ENCODE data around the gene UGT1A7. TPM values are rescaled to one million over a fixed set of nuclear protein-coding genes. Genes with fewer than 3 reads are reported as not detected.
"Not testable (repeated sequence)": the region's sequence is repeated elsewhere in the genome, so short reads cannot be mapped to it uniquely, and the experiment has no call there.

The UGT1A7 gene
- total RNA-seq = not detected in 2 replicates

GRCh38 chr2:233681521-233682099, at the start of gene UGT1A7:
TSS of gene UGT1A7 (plus strand) at chr2:233681901. CDS start at chr2:233681938, 37 bp downstream.
- no peak for DNase-seq (ENCODE audit: low spot score)
- Mint-ChIP-seq H3K4me1 (ENCODE audit: low read depth) (no peaks in the 10 kb centered on the region), H3K4me3 (ENCODE audit: low read depth) (no peak within 1 kb of the TSS), H3K27me3 (ENCODE audit: low read depth) (peaks cover 11% of the 10 kb centered on the region), H3K27ac (no peak within 1 kb of the TSS), H3K9me3 (no peaks in the 10 kb centered on the region), H3K36me3 (ENCODE audit: low read depth) (no peaks in the 10 kb centered on the region)
- intact Hi-C loops (cut with micrococcal nuclease) = no loop called here

GRCh38 chr2:233636306-233636705, 45.4 kb upstream of the UGT1A7 start, which contains the start of gene UGT1A10:
TSS of gene UGT1A10 (plus strand) at chr2:233636448. CDS start at chr2:233636523, 75 bp downstream.
- H3K4me1 Mint-ChIP-seq (ENCODE audit: low read depth); H3K9me3 Mint-ChIP-seq; H3K4me3 Mint-ChIP-seq (ENCODE audit: low read depth); H3K27ac Mint-ChIP-seq; DNase-seq (ENCODE audit: low spot score); H3K36me3 Mint-ChIP-seq (ENCODE audit: low read depth); intact Hi-C loops (cut with micrococcal nuclease): not testable (repeated sequence)
- peaks cover 24% of the 10 kb centered on the region for H3K27me3 Mint-ChIP-seq (ENCODE audit: low read depth)

GRCh38 chr2:233638836-233639235, 42.9 kb upstream of the UGT1A7 start:
- intact Hi-C loops (cut with micrococcal nuclease) = no loop called here
- Mint-ChIP-seq H3K4me3 (ENCODE audit: low read depth) (no peak overlapping the region), H3K4me1 (ENCODE audit: low read depth) (no peaks in the 10 kb centered on the region), H3K27me3 (ENCODE audit: low read depth) (peaks cover 19% of the 10 kb centered on the region), H3K9me3 (no peaks in the 10 kb centered on the region), H3K27ac (no peak overlapping the region), H3K36me3 (ENCODE audit: low read depth) (no peaks in the 10 kb centered on the region)
- no peak for DNase-seq (ENCODE audit: low spot score)

- intact Hi-C loops (cut with micrococcal nuclease) = no loop called here
- no peak overlapping the region for H3K27ac Mint-ChIP-seq
- peaks cover 4% of the 10 kb centered on the region for H3K9me3 Mint-ChIP-seq
- DNase-seq (ENCODE audit: low spot score) = no peak
- no peaks in the 10 kb centered on the region for H3K4me1 Mint-ChIP-seq (ENCODE audit: low read depth)
- H3K27me3 Mint-ChIP-seq (ENCODE audit: low read depth) = peaks cover 16% of the 10 kb centered on the region
- no peak overlapping the region for H3K4me3 Mint-ChIP-seq (ENCODE audit: low read depth)
- no peaks in the 10 kb centered on the region for H3K36me3 Mint-ChIP-seq (ENCODE audit: low read depth)
Observed at GRCh38 chr2:233639860-233640259, 41.8 kb upstream of the UGT1A7 start.

GRCh38 chr2:233643128-233643527, 38.6 kb upstream of the UGT1A7 start:
- intact Hi-C loops (cut with micrococcal nuclease) = no loop called here
- DNase-seq (ENCODE audit: low spot score) = no peak
- H3K4me1 Mint-ChIP-seq (ENCODE audit: low read depth) = no peaks in the 10 kb centered on the region
- peaks cover 10% of the 10 kb centered on the region for H3K27me3 Mint-ChIP-seq (ENCODE audit: low read depth)
- no peak overlapping the region for H3K27ac Mint-ChIP-seq
- no peak overlapping the region for H3K4me3 Mint-ChIP-seq (ENCODE audit: low read depth)
- no peaks in the 10 kb centered on the region for H3K36me3 Mint-ChIP-seq (ENCODE audit: low read depth)
- peaks cover 22% of the 10 kb centered on the region for H3K9me3 Mint-ChIP-seq

DNA sequence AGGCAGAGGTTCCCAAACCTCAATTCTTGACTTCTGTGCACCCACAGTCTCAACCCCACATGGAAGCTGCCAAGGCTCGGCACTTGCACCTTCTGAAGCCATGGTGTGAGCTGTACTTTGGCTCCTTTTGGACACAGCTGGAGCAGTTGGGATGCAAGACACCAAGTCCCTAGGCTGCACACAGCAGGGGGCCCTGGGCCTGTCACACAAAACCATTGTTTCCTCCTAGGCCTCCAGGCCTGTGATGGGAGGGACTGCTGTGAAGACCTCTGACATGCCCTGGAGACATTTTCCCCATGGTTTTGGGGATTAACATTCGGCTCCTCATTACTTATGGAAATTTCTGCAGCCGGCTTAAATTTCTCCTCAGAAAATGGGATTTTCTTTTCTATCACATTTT, 35.7 kb upstream of the UGT1A7 start:
- not testable (repeated sequence) for H3K27ac Mint-ChIP-seq

GRCh38 chr2:233650981-233651380, 30.7 kb upstream of the UGT1A7 start:
- H3K9me3 Mint-ChIP-seq = peaks cover 15% of the 10 kb centered on the region
- H3K4me1 Mint-ChIP-seq (ENCODE audit: low read depth) = no peaks in the 10 kb centered on the region
- no peak overlapping the region for H3K4me3 Mint-ChIP-seq (ENCODE audit: low read depth)
- H3K27me3 Mint-ChIP-seq (ENCODE audit: low read depth) = peaks cover 10% of the 10 kb centered on the region
- no peak overlapping the region for H3K27ac Mint-ChIP-seq
- no peaks in the 10 kb centered on the region for H3K36me3 Mint-ChIP-seq (ENCODE audit: low read depth)
- intact Hi-C loops (cut with micrococcal nuclease) = no loop called here
- no peak for DNase-seq (ENCODE audit: low spot score)

More for the DNA sequence above, 35.7 kb upstream of the UGT1A7 start:
- H3K36me3 Mint-ChIP-seq (ENCODE audit: low read depth); H3K27me3 Mint-ChIP-seq (ENCODE audit: low read depth); intact Hi-C loops (cut with micrococcal nuclease); DNase-seq (ENCODE audit: low spot score); H3K4me1 Mint-ChIP-seq (ENCODE audit: low read depth); H3K4me3 Mint-ChIP-seq (ENCODE audit: low read depth): not testable (repeated sequence)
- peaks cover 22% of the 10 kb centered on the region for H3K9me3 Mint-ChIP-seq

DNA sequence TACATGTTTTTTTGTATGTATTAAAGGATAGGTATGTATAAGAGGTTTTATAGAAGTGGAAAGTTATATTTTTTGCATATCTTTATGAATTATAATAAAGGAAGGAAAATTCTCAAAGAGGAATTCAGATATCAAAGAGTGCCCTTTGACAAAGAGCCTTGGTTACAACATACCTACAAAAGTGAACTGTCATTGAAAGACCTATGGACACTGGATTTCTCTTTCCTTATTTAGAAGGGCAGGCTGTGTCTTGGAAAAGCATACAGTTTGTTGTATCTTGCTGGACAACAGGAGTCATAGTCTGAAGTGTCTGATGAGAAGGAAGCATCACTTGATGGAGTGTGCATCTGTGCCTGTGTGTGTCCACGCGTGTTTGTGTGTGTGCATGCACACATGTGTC, 30.3 kb upstream of the UGT1A7 start:
- peaks cover 13% of the 10 kb centered on the region for H3K9me3 Mint-ChIP-seq
- H3K4me1 Mint-ChIP-seq (ENCODE audit: low read depth) = no peaks in the 10 kb centered on the region
- H3K27me3 Mint-ChIP-seq (ENCODE audit: low read depth) = peaks cover 10% of the 10 kb centered on the region
- no peak overlapping the region for H3K27ac Mint-ChIP-seq
- intact Hi-C loops (cut with micrococcal nuclease) = no loop called here
- no peak overlapping the region for H3K4me3 Mint-ChIP-seq (ENCODE audit: low read depth)
- no peaks in the 10 kb centered on the region for H3K36me3 Mint-ChIP-seq (ENCODE audit: low read depth)
- DNase-seq (ENCODE audit: low spot score) = no peak

- Mint-ChIP-seq H3K9me3 (no peaks in the 10 kb centered on the region), H3K27me3 (ENCODE audit: low read depth) (peaks cover 25% of the 10 kb centered on the region), H3K4me1 (ENCODE audit: low read depth) (peaks cover 1% of the 10 kb centered on the region), H3K36me3 (ENCODE audit: low read depth) (no peaks in the 10 kb centered on the region), H3K27ac (no peak overlapping the region), H3K4me3 (ENCODE audit: low read depth) (no peak overlapping the region)
- no peak for DNase-seq (ENCODE audit: low spot score)
- intact Hi-C loops (cut with micrococcal nuclease) = no loop called here
Observed at GRCh38 chr2:233654501-233654900, 27.2 kb upstream of the UGT1A7 start.

- peaks cover 30% of the 10 kb centered on the region for H3K27me3 Mint-ChIP-seq (ENCODE audit: low read depth)
- no peaks in the 10 kb centered on the region for H3K9me3 Mint-ChIP-seq
- H3K36me3 Mint-ChIP-seq (ENCODE audit: low read depth) = no peaks in the 10 kb centered on the region
- H3K4me1 Mint-ChIP-seq (ENCODE audit: low read depth) = peaks cover 1% of the 10 kb centered on the region
- intact Hi-C loops (cut with micrococcal nuclease) = no loop called here
- no peak overlapping the region for H3K27ac Mint-ChIP-seq
- H3K4me3 Mint-ChIP-seq (ENCODE audit: low read depth) = no peak overlapping the region
- DNase-seq (ENCODE audit: low spot score) = no peak
Observed at GRCh38 chr2:233655043-233655442, 26.7 kb upstream of the UGT1A7 start.

- H3K27ac Mint-ChIP-seq; intact Hi-C loops (cut with micrococcal nuclease); H3K36me3 Mint-ChIP-seq (ENCODE audit: low read depth); H3K4me3 Mint-ChIP-seq (ENCODE audit: low read depth); H3K4me1 Mint-ChIP-seq (ENCODE audit: low read depth); H3K9me3 Mint-ChIP-seq; DNase-seq (ENCODE audit: low spot score): not testable (repeated sequence)
- peaks cover 36% of the 10 kb centered on the region for H3K27me3 Mint-ChIP-seq (ENCODE audit: low read depth)
Observed at GRCh38 chr2:233655943-233656342, 25.8 kb upstream of the UGT1A7 start.

GRCh38 chr2:233656443-233656842, 25.3 kb upstream of the UGT1A7 start:
- Mint-ChIP-seq H3K4me3 (ENCODE audit: low read depth) (no peak overlapping the region), H3K27ac (no peak overlapping the region), H3K9me3 (no peaks in the 10 kb centered on the region), H3K36me3 (ENCODE audit: low read depth) (no peaks in the 10 kb centered on the region), H3K4me1 (ENCODE audit: low read depth) (peaks cover 1% of the 10 kb centered on the region), H3K27me3 (ENCODE audit: low read depth) (peaks cover 36% of the 10 kb centered on the region)
- DNase-seq (ENCODE audit: low spot score) = no peak
- intact Hi-C loops (cut with micrococcal nuclease) = no loop called here

- peaks cover 33% of the 10 kb centered on the region for H3K27me3 Mint-ChIP-seq (ENCODE audit: low read depth)
- no peaks in the 10 kb centered on the region for H3K9me3 Mint-ChIP-seq
- no peak overlapping the region for H3K27ac Mint-ChIP-seq
- intact Hi-C loops (cut with micrococcal nuclease) = no loop called here
- no peaks in the 10 kb centered on the region for H3K36me3 Mint-ChIP-seq (ENCODE audit: low read depth)
- peaks cover 1% of the 10 kb centered on the region for H3K4me1 Mint-ChIP-seq (ENCODE audit: low read depth)
- no peak for DNase-seq (ENCODE audit: low spot score)
- no peak overlapping the region for H3K4me3 Mint-ChIP-seq (ENCODE audit: low read depth)
Observed at GRCh38 chr2:233658610-233659009, 23.1 kb upstream of the UGT1A7 start.

- Mint-ChIP-seq H3K9me3 (no peaks in the 10 kb centered on the region), H3K4me3 (ENCODE audit: low read depth) (no peak overlapping the region), H3K36me3 (ENCODE audit: low read depth) (no peaks in the 10 kb centered on the region), H3K27ac (no peak overlapping the region), H3K4me1 (ENCODE audit: low read depth) (no peaks in the 10 kb centered on the region), H3K27me3 (ENCODE audit: low read depth) (peaks cover 21% of the 10 kb centered on the region)
- intact Hi-C loops (cut with micrococcal nuclease) = no loop called here
- no peak for DNase-seq (ENCODE audit: low spot score)
Observed at GRCh38 chr2:233663911-233664310, 17.8 kb upstream of the UGT1A7 start.

All from activated T-helper 2 cell treated with anti-CD3 and anti-CD28 coated beads, Interferon-gamma antibody, Interleukin-2, Interleukin-4, amounts not matched to agents 10 μg/mL and 5 μg/mL and 100 μg/mL, durations not matched to agents 14 hours and 24 hours and 36 hours (primary cell).